CD4-positive, alpha-beta T cell (primary cell): ENCODE measurements around the gene TTLL4. TPM values are rescaled to one million over a fixed set of nuclear protein-coding genes. Genes with fewer than 3 reads are reported as not detected.

Experiments used
- ATAC-seq: fragments of 200-7000 bp; cut with Tn5 transposase; one replicate; pipeline ENCODE4 v1.10.0; 2022; ENCODE audit warnings: mild to moderate bottlenecking; ENCODE audit not compliant: poor library complexity
- CTCF ChIA-PET: fragments of 350-600 bp; sonication (Branson Sonifier 250); formaldehyde crosslinking; loops from one replicate; lab custom pipeline; 2021; ENCODE audit warnings: antibody characterized with exemption, inconsistent platforms; lab: Charles Lee
- POLR2A ChIA-PET: fragments of 350-600 bp; sonication (Branson Sonifier 250); formaldehyde crosslinking; loops from one replicate; lab custom pipeline; 2021; ENCODE audit warnings: antibody characterized with exemption, inconsistent platforms; lab: Charles Lee
- DNase-seq, 14 experiments: peaks; one replicate each; pipeline ENCODE4 v3.0.0-alpha.2; 2013 to 2020; ENCODE audit warnings: mixed read lengths in 2 of 14
- H3K27ac ChIP-seq, 2 donors: one replicate each; pipeline versions ENCODE4 v1.5.1 to v1.7.0; 2013; ENCODE audit warnings: low read length in 2 of 2, low read depth in 1 of 2, mild to moderate bottlenecking in 1 of 2
- H3K27me3 ChIP-seq, 2 experiments: 1 replicate in 1 of 2; 2 replicates in 1 of 2; pipeline versions ENCODE4 v1.6.1 to v1.7.0; 2013; ENCODE audit warnings: low read length in 2 of 2, control low read depth in 1 of 2, mild to moderate bottlenecking in 1 of 2, moderate library complexity in 1 of 2; ENCODE audit not compliant: insufficient read depth in 2 of 2, control insufficient read depth in 1 of 2
- H3K36me3 ChIP-seq: one replicate; pipeline ENCODE4 v1.6.1; 2013; ENCODE audit warnings: low read length, control low read depth; ENCODE audit not compliant: insufficient read depth
- H3K4me1 ChIP-seq: one replicate; pipeline ENCODE4 v1.6.1; 2013; ENCODE audit warnings: low read length, control low read depth; ENCODE audit not compliant: insufficient read depth
- H3K4me3 ChIP-seq: one replicate; pipeline ENCODE4 v1.5.1; 2013; ENCODE audit warnings: mild to moderate bottlenecking, low read length, moderate library complexity
- H3K9me3 ChIP-seq, 2 experiments: 1 replicate in 1 of 2; 2 replicates in 1 of 2; pipeline versions ENCODE4 v1.6.1 to v1.7.0; 2013; ENCODE audit warnings: low read length in 2 of 2, mild to moderate bottlenecking in 2 of 2, control low read depth in 1 of 2, moderate library complexity in 1 of 2; ENCODE audit not compliant: control insufficient read depth in 1 of 2, insufficient read depth in 1 of 2
- H3K27ac Mint-ChIP-seq: one replicate; pipeline ENCODE4 v1.8.0; 2020; ENCODE audit warnings: mixed read lengths
- H3K27me3 Mint-ChIP-seq: one replicate; pipeline ENCODE4 v1.8.0; 2021; ENCODE audit warnings: mixed read lengths
- H3K36me3 Mint-ChIP-seq: one replicate; pipeline ENCODE4 v1.8.0; 2021; ENCODE audit warnings: low read depth, mixed read lengths
- H3K4me1 Mint-ChIP-seq: one replicate; pipeline ENCODE4 v1.8.0; 2021; ENCODE audit warnings: low read depth, mixed read lengths
- H3K4me3 Mint-ChIP-seq: one replicate; pipeline ENCODE4 v1.8.0; 2020; ENCODE audit warnings: mild to moderate bottlenecking, mixed read lengths
- H3K9me3 Mint-ChIP-seq: one replicate; pipeline ENCODE4 v1.8.0; 2020; ENCODE audit warnings: mixed read lengths
- intact Hi-C, 2 experiments: fragments of 100-400 bp; cut with DNase I in 1 of 2; cut with micrococcal nuclease in 1 of 2; formaldehyde crosslinking; loops; one replicate each; pipeline versions ENCODE4 v1.15.1 to v1.9.0; 2023 to 2025; cut with DNase I, micrococcal nuclease
- total RNA-seq, 174 experiments: library from RNA in 2 of 174; stranded (reverse) in 2 of 174; gene quantifications; one replicate each; pipeline ENCODE4 v1.2.3 and lab custom pipeline; 2021 to 2026
- TF ChIP-seq, protein P1 (sequence below): fragments of 200-600 bp; IDR thresholded peaks from one replicate; pipeline ENCODE4 v1.8.0; 2022; ENCODE audit warnings: antibody characterized with exemption, mild to moderate bottlenecking

The TTLL4 gene
- total RNA-seq, 2 experiments from 2014 or later = 7.3 to 10.8 TPM

DNA sequence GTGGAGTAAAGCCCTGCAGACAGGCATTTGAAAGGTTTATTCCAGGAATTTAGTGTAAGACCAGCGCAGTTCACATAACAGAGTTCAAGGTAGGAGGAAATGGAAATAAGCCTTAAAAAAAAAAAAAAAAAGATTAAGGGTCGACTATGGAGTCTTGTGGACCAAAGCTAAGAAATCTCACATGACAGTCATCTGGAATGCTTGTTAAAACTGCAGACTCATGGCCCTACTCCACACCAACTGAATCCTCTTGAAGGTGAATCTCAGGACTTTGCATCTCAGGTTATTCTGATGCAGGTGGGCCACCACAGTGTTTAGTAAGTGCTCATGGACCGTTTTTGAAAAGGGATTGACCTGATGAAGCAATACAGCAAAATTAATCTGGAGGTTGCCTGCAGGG, 8.8 kb downstream of the TTLL4 start:
- Mint-ChIP-seq H3K9me3 (no peaks in the 10 kb centered on the region), H3K36me3 (peaks cover 35% of the 10 kb centered on the region), H3K27me3 (no peaks in the 10 kb centered on the region), H3K4me3 (no peak overlapping the region), H3K27ac (no peak overlapping the region), H3K4me1 (peaks cover 29% of the 10 kb centered on the region)
- H3K9me3 ChIP-seq = no peaks in the 10 kb centered on the region
- no peak overlapping the region for H3K27ac ChIP-seq
- no peak overlapping the region for H3K4me3 ChIP-seq
- CTCF ChIA-PET = interaction anchor here (0.9 kb wide), 1 partner anchor 9 kb away, joined by 4 read pairs; the partner anchor contains the start of gene TTLL4
- peaks cover 4% of the 10 kb centered on the region for H3K4me1 ChIP-seq
- TF ChIP-seq, protein P1, sequence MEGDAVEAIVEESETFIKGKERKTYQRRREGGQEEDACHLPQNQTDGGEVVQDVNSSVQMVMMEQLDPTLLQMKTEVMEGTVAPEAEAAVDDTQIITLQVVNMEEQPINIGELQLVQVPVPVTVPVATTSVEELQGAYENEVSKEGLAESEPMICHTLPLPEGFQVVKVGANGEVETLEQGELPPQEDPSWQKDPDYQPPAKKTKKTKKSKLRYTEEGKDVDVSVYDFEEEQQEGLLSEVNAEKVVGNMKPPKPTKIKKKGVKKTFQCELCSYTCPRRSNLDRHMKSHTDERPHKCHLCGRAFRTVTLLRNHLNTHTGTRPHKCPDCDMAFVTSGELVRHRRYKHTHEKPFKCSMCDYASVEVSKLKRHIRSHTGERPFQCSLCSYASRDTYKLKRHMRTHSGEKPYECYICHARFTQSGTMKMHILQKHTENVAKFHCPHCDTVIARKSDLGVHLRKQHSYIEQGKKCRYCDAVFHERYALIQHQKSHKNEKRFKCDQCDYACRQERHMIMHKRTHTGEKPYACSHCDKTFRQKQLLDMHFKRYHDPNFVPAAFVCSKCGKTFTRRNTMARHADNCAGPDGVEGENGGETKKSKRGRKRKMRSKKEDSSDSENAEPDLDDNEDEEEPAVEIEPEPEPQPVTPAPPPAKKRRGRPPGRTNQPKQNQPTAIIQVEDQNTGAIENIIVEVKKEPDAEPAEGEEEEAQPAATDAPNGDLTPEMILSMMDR = no peak
- no peaks in the 10 kb centered on the region for H3K27me3 ChIP-seq
- DNase-seq (no peak), ATAC-seq (no peak)
- intact Hi-C loops = loop anchor here in 1 of 2 experiments (10.0 kb wide), 1 partner anchor 455 kb away; the partner anchor contains the start of genes CNPPD1, RETREG2 and SLC23A3
- no peaks in the 10 kb centered on the region for H3K36me3 ChIP-seq
- POLR2A ChIA-PET = no interaction called here

DNA sequence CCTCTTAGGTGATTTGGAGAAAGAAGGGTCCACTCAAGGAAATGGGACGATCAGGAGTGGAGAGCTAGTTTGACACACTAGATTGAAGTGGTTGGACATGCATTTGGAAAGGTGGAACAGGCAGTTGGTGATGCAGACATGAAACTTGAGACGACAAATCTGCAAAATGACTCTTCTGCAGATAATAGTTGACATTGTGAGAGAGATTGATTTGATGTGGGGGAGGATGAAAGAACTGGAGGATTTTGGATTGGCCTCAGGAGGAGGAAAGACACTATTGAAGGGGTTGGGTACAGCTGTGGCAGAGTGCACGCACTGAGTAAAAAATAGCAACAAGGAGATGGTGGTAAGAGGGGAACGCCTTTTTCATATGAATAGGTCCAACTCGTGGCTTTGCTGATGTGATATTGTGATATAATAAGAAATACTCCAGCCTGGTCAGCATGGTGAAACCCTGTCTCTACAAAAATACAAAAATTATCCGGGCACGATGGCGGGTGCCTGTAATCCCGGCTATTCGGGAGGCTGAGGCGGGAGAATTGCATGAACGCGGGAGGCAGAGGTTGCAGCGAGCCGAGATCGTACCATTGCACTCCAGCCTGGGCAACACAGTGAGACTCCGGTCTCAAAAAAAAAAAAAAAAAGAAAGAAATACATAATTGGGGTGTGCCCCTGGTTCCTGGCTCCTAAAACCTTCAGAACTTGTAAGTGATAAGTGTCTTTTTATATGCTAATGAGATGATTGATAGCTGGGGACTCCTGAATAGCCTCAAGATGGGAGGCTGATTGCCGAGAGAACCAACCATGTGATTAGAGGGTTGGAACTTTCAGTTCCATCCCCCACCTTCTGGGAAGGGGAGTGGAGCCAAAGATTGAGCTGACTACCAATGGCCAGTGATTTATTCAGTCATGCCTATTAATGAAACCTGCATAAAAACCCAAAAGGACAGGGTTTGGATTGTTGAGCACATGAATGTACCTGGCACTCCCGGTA, 9.7 kb downstream of the TTLL4 start:
- peaks cover 4% of the 10 kb centered on the region for H3K4me1 ChIP-seq

DNA sequence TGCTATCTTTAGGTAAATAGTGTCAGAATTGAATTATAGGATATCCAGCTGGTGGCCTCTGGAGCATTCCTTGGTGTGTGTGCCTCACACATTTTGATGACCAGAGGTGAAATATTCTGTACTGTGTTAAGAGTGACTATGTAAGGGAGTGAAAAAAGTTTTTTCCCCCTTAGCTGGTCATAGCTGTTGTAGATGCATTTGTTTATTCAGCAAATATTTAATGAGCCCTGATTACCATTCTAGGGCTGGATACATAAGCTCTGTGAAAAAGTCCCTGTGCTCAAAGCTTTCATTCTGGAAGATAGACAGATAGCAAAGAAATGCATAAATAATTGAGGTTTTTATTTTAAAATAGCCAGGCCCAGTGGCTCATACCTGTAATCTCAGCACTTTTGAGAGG, 10.9 kb downstream of the TTLL4 start:
- Mint-ChIP-seq H3K4me1 (peaks cover 25% of the 10 kb centered on the region), H3K36me3 (peaks cover 38% of the 10 kb centered on the region), H3K27me3 (no peaks in the 10 kb centered on the region), H3K27ac (no peak overlapping the region), H3K4me3 (no peak overlapping the region), H3K9me3 (no peaks in the 10 kb centered on the region)
- DNase-seq = no peak
- peaks cover 4% of the 10 kb centered on the region for H3K4me1 ChIP-seq
- no peak for ATAC-seq
- no peak overlapping the region for H3K27ac ChIP-seq
- intact Hi-C loops = no loop called here
- CTCF ChIA-PET = interaction anchor here (2.2 kb wide), 1 partner anchor 11 kb away, joined by 9 read pairs; the partner anchor contains the start of gene TTLL4
- H3K9me3 ChIP-seq = peaks cover 12 to 16% of the 10 kb centered on the region in 2 experiments
- POLR2A ChIA-PET = interaction anchor here (1.6 kb wide), 1 partner anchor 11 kb away, joined by 6 read pairs; the partner anchor contains the start of gene TTLL4
- no peaks in the 10 kb centered on the region for H3K27me3 ChIP-seq
- no peaks in the 10 kb centered on the region for H3K36me3 ChIP-seq
- no peak overlapping the region for H3K4me3 ChIP-seq
- TF ChIP-seq, protein P1 = no peak

More for the DNA sequence above, 9.7 kb downstream of the TTLL4 start:
- Mint-ChIP-seq H3K36me3 (peaks cover 35% of the 10 kb centered on the region), H3K9me3 (no peaks in the 10 kb centered on the region), H3K27me3 (no peaks in the 10 kb centered on the region), H3K4me1 (peaks cover 26% of the 10 kb centered on the region), H3K27ac (no peak overlapping the region), H3K4me3 (no peak overlapping the region)
- no peak for ATAC-seq
- no peak overlapping the region for H3K27ac ChIP-seq
- no peak for DNase-seq
- ChIA-PET POLR2A (no interaction called here), CTCF (no interaction called here)
- TF ChIP-seq, protein P1 = no peak
- no peaks in the 10 kb centered on the region for H3K36me3 ChIP-seq
- no peak overlapping the region for H3K4me3 ChIP-seq
- intact Hi-C loops = no loop called here
- no peaks in the 10 kb centered on the region for H3K27me3 ChIP-seq
- peaks cover under 1 to 7% of the 10 kb centered on the region in 2 experiments for H3K9me3 ChIP-seq
